OCI-LY3 (cell line): ENCODE results near the gene OGT.
A peak's percentile ranks its signal among the peaks of the same experiment; 100 is the strongest.

Experiments used
- H2AFZ ChIP-seq: fragments of 200-600, 300-600 bp; shearing (Covaris generic); 2 replicates; pipeline ENCODE4 v1.6.0; 2014; ENCODE audit warnings: antibody characterized with exemption, low read depth, low read length
- H3K27ac ChIP-seq: fragments of 200-600, 300-600 bp; sonication (generic); 2 replicates; pipeline ENCODE4 v1.5.1; 2014; ENCODE audit warnings: mild to moderate bottlenecking, low read length, moderate library complexity, mixed read lengths
- H3K27me3 ChIP-seq: fragments of 200-600, 300-600 bp; sonication (generic); 2 replicates; pipeline ENCODE4 v1.6.1; 2014; ENCODE audit warnings: low read depth, low read length, mixed read lengths
- H3K36me3 ChIP-seq: fragments of 200-600, 300-600 bp; sonication (generic); replicated peaks from 2 replicates; pipeline ENCODE3; 2014; ENCODE audit warnings: low read depth, low read length, mixed read lengths
- H3K4me1 ChIP-seq: fragments of 300-600, 200-600 bp; sonication (generic); 2 replicates; pipeline ENCODE4 v1.6.1; 2014; ENCODE audit warnings: low read length, mixed read lengths
- H3K4me2 ChIP-seq: fragments of 200-600, 300-600 bp; sonication (generic); 2 replicates; pipeline ENCODE4 v1.6.1; 2014; ENCODE audit warnings: low read length, mixed read lengths
- H3K4me3 ChIP-seq: fragments of 300-600, 200-600 bp; sonication (generic); 2 replicates; pipeline ENCODE4 v1.5.1; 2014; ENCODE audit warnings: antibody characterized with exemption, mild to moderate bottlenecking, low read length, moderate library complexity
- H3K79me2 ChIP-seq: fragments of 300-600, 200-600 bp; shearing (Covaris generic); 2 replicates; pipeline ENCODE4 v1.6.1; 2014; ENCODE audit warnings: mild to moderate bottlenecking, low read length, mixed read lengths
- H3K9ac ChIP-seq: fragments of 300-600, 200-600 bp; shearing (Covaris generic); 2 replicates; pipeline ENCODE4 v1.6.0; 2014; ENCODE audit warnings: mild to moderate bottlenecking, low read length, moderate library complexity
- H3K9me3 ChIP-seq: fragments of 200-600, 300-600 bp; shearing (Covaris generic); 2 replicates; pipeline ENCODE4 v1.6.1; 2014; ENCODE audit warnings: low read length, mixed read lengths; ENCODE audit not compliant: insufficient read depth
- H4K20me1 ChIP-seq: fragments of 200-600, 300-600 bp; sonication (generic); 2 replicates; pipeline ENCODE4 v1.6.1; 2016; ENCODE audit warnings: low read length, mixed read lengths; ENCODE audit not compliant: insufficient read depth
- CTCF ChIP-seq: fragments of 200-600, 300-600 bp; sonication (generic); IDR thresholded peaks from 2 replicates; pipeline ENCODE4 v1.5.1; 2014; ENCODE audit warnings: antibody characterized with exemption, low read length, low read depth
- EZH2phosphoT487 ChIP-seq: fragments of 200-600 bp; shearing (Covaris generic); IDR thresholded peaks from 2 replicates; pipeline ENCODE4 v1.6.1; 2018; ENCODE audit warnings: antibody characterized with exemption, mixed run types, low read depth

The OGT gene

GRCh38 chrX:71615954-71616353 is 83.0 kb downstream of the OGT start:
- H3K27ac ChIP-seq, result peak overlapping the region; percentile 10; the same call in 1 of the 2 replicates
- H4K20me1 ChIP-seq, result no peaks in the 10 kb centered on the region
- no peak overlapping the region for H3K9ac ChIP-seq
- no peaks in the 10 kb centered on the region for H3K27me3 ChIP-seq
- peak overlapping the region; percentile 53 for H3K4me2 ChIP-seq
- peaks cover 32% of the 10 kb centered on the region for H3K36me3 ChIP-seq
- TF ChIP-seq EZH2phosphoT487, result no peak
- no peak for TF ChIP-seq CTCF
- no peaks in the 10 kb centered on the region for H3K9me3 ChIP-seq
- H3K79me2 ChIP-seq, result no peaks in the 10 kb centered on the region
- H3K4me1 ChIP-seq, result peaks cover 52% of the 10 kb centered on the region
- peak overlapping the region; percentile 9; the same call in 1 of the 2 replicates for H3K4me3 ChIP-seq
- H2AFZ ChIP-seq, result no peak overlapping the region

GRCh38 chrX:71616672-71617529 is 84.0 kb downstream of the OGT start:
- peaks cover 24% of the 10 kb centered on the region for H3K36me3 ChIP-seq
- no peak overlapping the region for H3K4me3 ChIP-seq
- H4K20me1 ChIP-seq, result no peaks in the 10 kb centered on the region
- H3K79me2 ChIP-seq, result no peaks in the 10 kb centered on the region
- H2AFZ ChIP-seq, result no peak overlapping the region
- H3K4me2 ChIP-seq, result peak overlapping the region; percentile 53
- H3K4me1 ChIP-seq, result peaks cover 57% of the 10 kb centered on the region
- no peak; the same call in 1 of the 2 replicates for TF ChIP-seq CTCF
- no peak for TF ChIP-seq EZH2phosphoT487
- no peaks in the 10 kb centered on the region for H3K27me3 ChIP-seq
- H3K9ac ChIP-seq, result no peak overlapping the region
- no peak overlapping the region for H3K27ac ChIP-seq
- no peaks in the 10 kb centered on the region for H3K9me3 ChIP-seq

- TF ChIP-seq EZH2phosphoT487 (no peak), CTCF (no peak)
- Histone ChIP-seq H3K36me3 (peaks cover 24% of the 10 kb centered on the region), H3K9me3 (no peaks in the 10 kb centered on the region), H3K79me2 (no peaks in the 10 kb centered on the region), H3K9ac (peak overlapping the region; percentile 48; the same call in 1 of the 2 replicates), H3K4me2 (peak overlapping the region; percentile 86), H2AFZ (no peak overlapping the region), H4K20me1 (no peaks in the 10 kb centered on the region), H3K27ac (peak overlapping the region; percentile 65), H3K4me1 (peaks cover 65% of the 10 kb centered on the region), H3K4me3 (peak overlapping the region; percentile 63), H3K27me3 (no peaks in the 10 kb centered on the region)
These were observed 84.8 kb downstream of the OGT start for GRCh38 chrX:71617742-71618141.

- TF ChIP-seq CTCF (no peak), EZH2phosphoT487 (no peak)
- Histone ChIP-seq H4K20me1 (no peaks in the 10 kb centered on the region), H3K4me2 (peak within 1 kb of the TSS; percentile 86), H2AFZ (no peak within 1 kb of the TSS), H3K36me3 (peaks cover 22% of the 10 kb centered on the region), H3K27me3 (no peaks in the 10 kb centered on the region), H3K4me1 (peaks cover 71% of the 10 kb centered on the region), H3K79me2 (no peaks in the 10 kb centered on the region), H3K9me3 (no peaks in the 10 kb centered on the region), H3K9ac (peak within 1 kb of the TSS; percentile 48; the same call in 1 of the 2 replicates), H3K27ac (peak within 1 kb of the TSS; percentile 65), H3K4me3 (peak within 1 kb of the TSS; percentile 63)
These were observed 85.4 kb downstream of the OGT start, which contains the start of gene CXCR3 for GRCh38 chrX:71618303-71618721. Gene CXCR3 (minus strand): TSS chrX:71618511. CDS start chrX:71618449, 62 bp downstream.
